IMR-90 (cell line): ENCODE data around the gene CALML3. TPM values are rescaled to one million over a fixed set of nuclear protein-coding genes. Genes with fewer than 3 reads are reported as not detected.

Experiments
- ATAC-seq: fragments of 200-7000 bp; cut with Tn5 transposase; 2 replicates; pipeline ENCODE4 v1.9.1; 2020; ENCODE audit warnings: low read depth, mild to moderate bottlenecking, moderate library complexity
- BruUV-seq: library from RNA; stranded (reverse); fragments of 400-500 nt; replicated peaks from 2 replicates; lab custom pipeline; 2021; lab: Mats Ljungman, UMichigan
- CTCF ChIA-PET: fragments of 300-600 bp; formaldehyde crosslinking; extraction: SDS; loops from one replicate; lab custom pipeline; 2021; ENCODE audit warnings: antibody characterized with exemption; lab: Yijun Ruan, JAX
- POLR2A ChIA-PET: fragments of 300-600 bp; sonication (Branson Sonifier 250); formaldehyde crosslinking; loops from one replicate; lab custom pipeline; 2022; ENCODE audit warnings: antibody characterized with exemption; ENCODE audit not compliant: unreplicated experiment; lab: Charles Lee
- DNase-seq: peaks from one replicate; pipeline ENCODE4 v3.0.0; 2013
- H2AFZ ChIP-seq: replicated peaks from 2 replicates; pipeline ENCODE3; 2013; ENCODE audit warnings: low read length, mild to moderate bottlenecking; ENCODE audit not compliant: poor library complexity
- H2AK5ac ChIP-seq: 2 replicates; pipeline ENCODE4 v1.6.1; 2013; ENCODE audit warnings: low read depth, low read length, inconsistent platforms
- H2AK9ac ChIP-seq: replicated peaks from 2 replicates; pipeline ENCODE3; 2013; ENCODE audit warnings: mild to moderate bottlenecking, low read depth, low read length, moderate library complexity; ENCODE audit not compliant: poor library complexity
- H2BK120ac ChIP-seq: 2 replicates; pipeline ENCODE4 v1.6.1; 2013; ENCODE audit warnings: low read depth, low read length, inconsistent platforms
- H2BK15ac ChIP-seq: 3 replicates; pipeline ENCODE4 v1.6.1; 2013; ENCODE audit warnings: low read depth, low read length, inconsistent platforms
- H2BK20ac ChIP-seq: 2 replicates; pipeline ENCODE4 v1.6.1; 2013; ENCODE audit warnings: low read depth, mild to moderate bottlenecking, inconsistent platforms, low read length, moderate library complexity
- H2BK5ac ChIP-seq: 2 replicates; pipeline ENCODE4 v1.6.1; 2013; ENCODE audit warnings: mild to moderate bottlenecking, low read depth, low read length, inconsistent platforms; ENCODE audit not compliant: poor library complexity, severe bottlenecking
- H3K14ac ChIP-seq: replicated peaks from 2 replicates; pipeline ENCODE4 v1.6.1; 2013; ENCODE audit warnings: low read depth, low read length, inconsistent platforms
- H3K18ac ChIP-seq: 2 replicates; pipeline ENCODE4 v1.6.1; 2013; ENCODE audit warnings: low read depth, low read length, control low read depth
- H3K23ac ChIP-seq: 2 replicates; pipeline ENCODE4 v1.6.1; 2013; ENCODE audit warnings: low read depth, low read length, inconsistent platforms
- H3K27ac ChIP-seq: 2 replicates; pipeline ENCODE4 v1.5.1; 2013; ENCODE audit warnings: mild to moderate bottlenecking, control low read depth, low read length; ENCODE audit not compliant: insufficient read depth
- H3K27me3 ChIP-seq: 2 replicates; pipeline ENCODE4 v1.6.1; 2013; ENCODE audit warnings: low read length; ENCODE audit not compliant: control insufficient read depth, insufficient read depth
- H3K36me3 ChIP-seq: 2 replicates; pipeline ENCODE4 v1.6.1; 2013; ENCODE audit warnings: low read length, mixed read lengths; ENCODE audit not compliant: control insufficient read depth, insufficient read depth
- H3K4ac ChIP-seq: 2 replicates; pipeline ENCODE4 v1.6.1; 2013; ENCODE audit warnings: low read depth, low read length, inconsistent platforms
- H3K4me1 ChIP-seq: 2 replicates; pipeline ENCODE4 v1.6.1; 2013; ENCODE audit warnings: low read length, mixed read lengths; ENCODE audit not compliant: control insufficient read depth, insufficient read depth
- H3K4me2 ChIP-seq: 2 replicates; pipeline ENCODE4 v1.6.1; 2013; ENCODE audit warnings: low read depth, mild to moderate bottlenecking, control low read depth, low read length, moderate library complexity
- H3K4me3 ChIP-seq: 2 replicates; pipeline ENCODE4 v1.5.1; 2013; ENCODE audit warnings: low read depth, mild to moderate bottlenecking, control low read depth, low read length, moderate library complexity; ENCODE audit not compliant: insufficient read depth
- H3K56ac ChIP-seq: 2 replicates; pipeline ENCODE4 v1.6.1; 2013; ENCODE audit warnings: low read length, inconsistent platforms; ENCODE audit not compliant: insufficient read depth; ENCODE audit errors: extremely low read depth
- H3K79me1 ChIP-seq, 2 experiments: 2 replicates each; pipeline ENCODE4 v1.6.1; 2013; ENCODE audit warnings: low read length in 2 of 2, inconsistent platforms in 1 of 2, low read depth in 1 of 2
- H3K9ac ChIP-seq: 2 replicates; pipeline ENCODE4 v1.6.1; 2013; ENCODE audit warnings: low read depth, low read length, control low read depth
- H3K9me1 ChIP-seq: 2 replicates; pipeline ENCODE4 v1.6.1; 2013; ENCODE audit warnings: low read length, inconsistent platforms; ENCODE audit not compliant: insufficient read depth
- H3K9me3 ChIP-seq: 2 replicates; pipeline ENCODE4 v1.6.1; 2013; ENCODE audit warnings: low read length; ENCODE audit not compliant: control insufficient read depth, insufficient read depth
- H4K20me1 ChIP-seq: 2 replicates; pipeline ENCODE4 v1.6.1; 2013; ENCODE audit warnings: low read length, inconsistent platforms; ENCODE audit not compliant: insufficient read depth
- H4K5ac ChIP-seq: 2 replicates; pipeline ENCODE4 v1.6.1; 2013; ENCODE audit warnings: mild to moderate bottlenecking, low read depth, low read length, control low read depth
- H4K8ac ChIP-seq, 2 experiments: 2 replicates each; pipeline ENCODE4 v1.6.1; 2013; ENCODE audit warnings: low read depth in 2 of 2, low read length in 2 of 2, control low read depth in 1 of 2, inconsistent platforms in 1 of 2
- H4K91ac ChIP-seq: 2 replicates; pipeline ENCODE4 v1.6.1; 2013; ENCODE audit warnings: low read depth, low read length, inconsistent platforms; ENCODE audit not compliant: insufficient read depth
- BHLHE40 ChIP-seq: fragments of 150-350 bp; IDR thresholded peaks from 2 replicates; pipeline ENCODE4 v1.6.1; 2016; ENCODE audit warnings: mild to moderate bottlenecking, low read depth, low read length
- CEBPB ChIP-seq: IDR thresholded peaks from 2 replicates; pipeline ENCODE4 v1.6.1; 2012; ENCODE audit warnings: low read depth, low read length, improper control_type of control experiment
- CHD1 ChIP-seq: IDR thresholded peaks from 2 replicates; pipeline ENCODE4 v1.6.1; 2012; ENCODE audit warnings: low read depth, low read length, improper control_type of control experiment
- MAFK ChIP-seq: IDR thresholded peaks from 2 replicates; pipeline ENCODE4 v1.6.1; 2012; ENCODE audit warnings: low read depth, low read length, improper control_type of control experiment
- MXI1 ChIP-seq: IDR thresholded peaks from 2 replicates; pipeline ENCODE4 v1.6.1; 2012; ENCODE audit warnings: low read depth, mild to moderate bottlenecking, low read length, moderate library complexity, borderline replicate concordance
- NFE2L2 ChIP-seq: fragments of 150-350 bp; IDR thresholded peaks from 2 replicates; pipeline ENCODE4 v1.6.1; 2016; ENCODE audit warnings: low read depth, mild to moderate bottlenecking, low read length
- POLR2A ChIP-seq: IDR thresholded peaks from 2 replicates; pipeline ENCODE4 v1.6.1; 2012; ENCODE audit warnings: mild to moderate bottlenecking, low read depth, low read length
- RAD21 ChIP-seq: IDR thresholded peaks from 2 replicates; pipeline ENCODE4 v1.6.1; 2012; ENCODE audit warnings: low read length, improper control_type of control experiment
- RCOR1 ChIP-seq: IDR thresholded peaks from 2 replicates; pipeline ENCODE4 v1.6.1; 2012; ENCODE audit warnings: mild to moderate bottlenecking, low read length, improper control_type of control experiment; ENCODE audit not compliant: insufficient replicate concordance
- RFX5 ChIP-seq: IDR thresholded peaks from 2 replicates; pipeline ENCODE4 v1.8.0; 2012; ENCODE audit warnings: low read depth, mild to moderate bottlenecking, low read length, moderate library complexity
- WGBS, 2 experiments: methylation state at CpG; one replicate each; pipeline versions ENCODE4 v1.1.5 to v1.1.7; 2013; ENCODE audit warnings: missing lambda C conversion rate in 2 of 2; ENCODE audit not compliant: insufficient read length in 1 of 2; ENCODE audit errors: extremely low coverage in 2 of 2; 5-methylcytosine and 5-hydroxymethylcytosine counted together
- dilution Hi-C: fragments of 300-500 bp; cut with HindIII; formaldehyde crosslinking; loops from one replicate; pipeline ENCODE4 v1.14.3; 2018; ENCODE audit warnings: low sequenced_read_pairs; ENCODE audit not compliant: unreplicated experiment
- in situ Hi-C: fragments of 300-500 bp; cut with MboI; formaldehyde crosslinking; loops from 3 replicates; pipeline ENCODE4 v1.14.3; 2019; ENCODE audit warnings: low sequenced_read_pairs, inconsistent platforms, mixed read lengths
- intact Hi-C: fragments of 100-400 bp; cut with micrococcal nuclease; formaldehyde crosslinking; loops from 2 replicates; pipeline ENCODE4 v1.10.0; 2022
- polyA plus RNA-seq, 3 experiments: library from polyadenylated mRNA; depleted of rRNA; stranded (reverse); fragments of >200 nt; gene quantifications; 2 replicates each; pipeline ENCODE4 v1.2.3, GENCODE V29; 2012; ENCODE audit warnings: low replicate concordance in 1 of 3
- total RNA-seq: library from RNA; depleted of rRNA; stranded (reverse); fragments of >200 nt; gene quantifications from 2 replicates; pipeline ENCODE4 v1.2.3, GENCODE V29; 2012
- TF ChIP-seq, protein P1 (sequence below): conservative IDR thresholded peaks from 2 replicates; pipeline ENCODE4 v1.5.1; 2012; ENCODE audit warnings: mild to moderate bottlenecking, low read depth, low read length, improper control_type of control experiment
- TF ChIP-seq, protein P2 (sequence below): fragments of 150-350 bp; IDR thresholded peaks from 2 replicates; pipeline ENCODE4 v1.6.1; 2016; ENCODE audit warnings: low read depth, mild to moderate bottlenecking, low read length, moderate library complexity, borderline replicate concordance

CALML3 gene
- total and polyA plus RNA-seq, 2 of the 4 experiments (the other 2 are of a cell fraction), result not detected

DNA sequence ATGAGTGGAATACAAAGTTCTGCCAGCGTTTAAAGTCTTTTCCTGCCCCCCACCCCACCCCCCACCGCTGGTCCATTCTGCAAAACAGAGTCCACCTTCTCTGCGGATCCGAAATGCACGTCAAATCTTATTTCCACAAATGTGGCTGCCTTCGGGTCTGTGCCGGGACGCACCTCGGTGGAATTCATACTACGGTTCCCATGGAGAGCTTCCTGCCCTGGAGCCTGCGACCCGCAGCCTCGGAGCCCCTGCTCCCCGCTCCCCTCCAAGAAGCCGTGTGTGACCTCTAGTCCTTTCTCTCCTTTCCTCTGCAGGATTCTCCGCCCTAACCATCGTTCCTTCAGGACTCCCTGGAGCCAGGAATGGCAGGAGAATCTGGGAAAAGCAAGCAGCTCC lies 12.9 kb upstream of the CALML3 start:
- Histone ChIP-seq H3K14ac (no peak overlapping the region), H3K4me3 (no peak overlapping the region), H2BK15ac (no peak overlapping the region), H3K23ac (no peak overlapping the region), H3K18ac (no peak overlapping the region), H2AFZ (no peak overlapping the region), H4K5ac (no peak overlapping the region), H3K27me3 (peaks cover 17% of the 10 kb centered on the region; the same call in 1 of the 2 replicates), H2AK5ac (no peak overlapping the region), H3K9me3 (no peaks in the 10 kb centered on the region), H4K91ac (no peak overlapping the region), H3K79me1 (no peaks in the 10 kb centered on the region), H3K4me2 (no peak overlapping the region), H3K27ac (no peak overlapping the region), H3K36me3 (no peaks in the 10 kb centered on the region), H2BK5ac (no peak overlapping the region), H3K9me1 (no peaks in the 10 kb centered on the region), H2BK20ac (no peak overlapping the region), H3K56ac (no peak overlapping the region), H4K8ac (no peak overlapping the region), H3K4ac (no peak overlapping the region), H3K9ac (no peak overlapping the region), H2BK120ac (no peak overlapping the region), H4K20me1 (no peaks in the 10 kb centered on the region), H3K4me1 (no peaks in the 10 kb centered on the region), H2AK9ac (no peak overlapping the region)
- ATAC-seq, result no peak
- dilution Hi-C loops (no loop called here), in situ Hi-C loops (no loop called here), intact Hi-C loops (no loop called here)
- no peak for DNase-seq
- TF ChIP-seq RCOR1 (no peak), RAD21 (no peak), MAFK (no peak), NFE2L2 (no peak), RFX5 (no peak), MXI1 (no peak), CHD1 (no peak), POLR2A (no peak), BHLHE40 (no peak), CEBPB (no peak)
- TF ChIP-seq, protein P1, sequence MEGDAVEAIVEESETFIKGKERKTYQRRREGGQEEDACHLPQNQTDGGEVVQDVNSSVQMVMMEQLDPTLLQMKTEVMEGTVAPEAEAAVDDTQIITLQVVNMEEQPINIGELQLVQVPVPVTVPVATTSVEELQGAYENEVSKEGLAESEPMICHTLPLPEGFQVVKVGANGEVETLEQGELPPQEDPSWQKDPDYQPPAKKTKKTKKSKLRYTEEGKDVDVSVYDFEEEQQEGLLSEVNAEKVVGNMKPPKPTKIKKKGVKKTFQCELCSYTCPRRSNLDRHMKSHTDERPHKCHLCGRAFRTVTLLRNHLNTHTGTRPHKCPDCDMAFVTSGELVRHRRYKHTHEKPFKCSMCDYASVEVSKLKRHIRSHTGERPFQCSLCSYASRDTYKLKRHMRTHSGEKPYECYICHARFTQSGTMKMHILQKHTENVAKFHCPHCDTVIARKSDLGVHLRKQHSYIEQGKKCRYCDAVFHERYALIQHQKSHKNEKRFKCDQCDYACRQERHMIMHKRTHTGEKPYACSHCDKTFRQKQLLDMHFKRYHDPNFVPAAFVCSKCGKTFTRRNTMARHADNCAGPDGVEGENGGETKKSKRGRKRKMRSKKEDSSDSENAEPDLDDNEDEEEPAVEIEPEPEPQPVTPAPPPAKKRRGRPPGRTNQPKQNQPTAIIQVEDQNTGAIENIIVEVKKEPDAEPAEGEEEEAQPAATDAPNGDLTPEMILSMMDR, result no peak
- TF ChIP-seq, protein P2, sequence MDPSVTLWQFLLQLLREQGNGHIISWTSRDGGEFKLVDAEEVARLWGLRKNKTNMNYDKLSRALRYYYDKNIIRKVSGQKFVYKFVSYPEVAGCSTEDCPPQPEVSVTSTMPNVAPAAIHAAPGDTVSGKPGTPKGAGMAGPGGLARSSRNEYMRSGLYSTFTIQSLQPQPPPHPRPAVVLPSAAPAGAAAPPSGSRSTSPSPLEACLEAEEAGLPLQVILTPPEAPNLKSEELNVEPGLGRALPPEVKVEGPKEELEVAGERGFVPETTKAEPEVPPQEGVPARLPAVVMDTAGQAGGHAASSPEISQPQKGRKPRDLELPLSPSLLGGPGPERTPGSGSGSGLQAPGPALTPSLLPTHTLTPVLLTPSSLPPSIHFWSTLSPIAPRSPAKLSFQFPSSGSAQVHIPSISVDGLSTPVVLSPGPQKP, result no peak
- 89% methylated on average over 16 of the region's 17 CpGs; no CpG with 5 or more reads in 1 of the 2 experiments for WGBS, 2 experiments
- ChIA-PET CTCF (no interaction called here), POLR2A (no interaction called here)
- no TSS peak for BruUV-seq
